ENCODE measurements around the gene PPFIA2. TPM values are rescaled to one million over a fixed set of nuclear protein-coding genes. Genes with fewer than 3 reads are reported as not detected.

The PPFIA2 gene
- polyA plus RNA-seq, 1 of the 3 experiments (the other 2 are of a cell fraction) = not detected

DNA sequence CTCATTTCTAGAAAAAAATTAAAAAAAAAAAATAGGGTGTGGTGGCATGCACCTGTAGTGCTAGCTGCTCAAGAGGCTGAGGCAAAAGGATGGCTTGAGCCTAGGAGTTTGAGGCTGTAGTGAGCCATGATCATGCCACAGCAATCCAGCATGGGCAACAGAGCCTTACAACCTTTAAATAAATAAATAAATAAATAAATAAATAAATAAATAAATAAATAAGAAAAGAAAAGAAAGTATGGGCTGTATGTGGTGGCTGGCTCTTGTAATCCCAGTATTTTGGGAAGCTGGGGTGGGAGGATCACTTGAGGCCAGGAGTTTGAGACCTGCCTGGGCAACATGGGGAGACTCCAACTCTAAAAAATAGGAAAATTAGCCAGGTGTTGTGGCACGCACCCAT is 373.0 kb downstream of the PPFIA2 start:
- POLR2A ChIA-PET = no interaction called here
- no peaks in the 10 kb centered on the region for H3F3A ChIP-seq (replicated peaks; ENCODE audit: insufficient read depth)
- CTCF ChIA-PET = interaction anchor here (1.2 kb wide), 1 partner anchor 9 kb away, joined by 4 read pairs; no protein-coding TSS in a partner anchor

DNA sequence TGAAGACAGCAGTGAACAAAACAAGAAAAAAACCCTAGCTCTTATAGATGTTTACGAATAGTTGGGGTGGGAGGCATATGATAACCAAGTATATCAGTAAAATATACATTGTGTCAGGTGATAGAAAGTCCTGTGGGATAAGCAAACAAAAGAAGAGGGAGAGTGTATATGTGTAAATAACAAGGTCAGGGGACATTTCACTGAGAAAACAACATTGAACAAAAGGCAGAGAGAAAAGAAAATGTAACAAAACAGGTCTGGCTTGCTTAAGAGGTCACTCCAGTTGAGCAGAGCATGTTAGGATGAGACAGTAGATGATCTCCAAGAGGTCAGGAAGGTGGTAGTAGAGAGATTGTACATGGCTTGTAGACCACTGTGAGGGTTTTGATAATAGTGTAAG is 377.2 kb downstream of the PPFIA2 start:
- H3K4me3 ChIP-seq (ENCODE audit: low read depth in 2 of 2, low read length in 1 of 2) = no peak overlapping the region
- TF ChIP-seq MEF2A (IDR thresholded peaks at IDR 0.05; ENCODE audit: borderline replicate concordance, low read depth) (no peak), CTCF (IDR thresholded peaks at IDR 0.05) (no peak), NRF1 (IDR thresholded peaks at IDR 0.05; ENCODE audit: low read depth, low read length) (no peak), FOXM1 (IDR thresholded peaks at IDR 0.05; ENCODE audit: low read depth) (no peak), SIN3A (IDR thresholded peaks at IDR 0.05; ENCODE audit: borderline replicate concordance, low read depth, low read length) (no peak), MAX (IDR thresholded peaks at IDR 0.05; ENCODE audit: low read depth) (no peak), RCOR1 (IDR thresholded peaks at IDR 0.05; ENCODE audit: low read length) (no peak), TEAD4 (IDR thresholded peaks at IDR 0.05; ENCODE audit: borderline replicate concordance, insufficient read depth) (no peak), TCF12 (IDR thresholded peaks at IDR 0.05) (no peak), RAD21 (IDR thresholded peaks at IDR 0.05; ENCODE audit: low read length) (no peak), FOXJ3 (CRISPR knock-in tag; IDR thresholded peaks at IDR 0.05) (no peak)
- TF ChIP-seq, protein P1, sequence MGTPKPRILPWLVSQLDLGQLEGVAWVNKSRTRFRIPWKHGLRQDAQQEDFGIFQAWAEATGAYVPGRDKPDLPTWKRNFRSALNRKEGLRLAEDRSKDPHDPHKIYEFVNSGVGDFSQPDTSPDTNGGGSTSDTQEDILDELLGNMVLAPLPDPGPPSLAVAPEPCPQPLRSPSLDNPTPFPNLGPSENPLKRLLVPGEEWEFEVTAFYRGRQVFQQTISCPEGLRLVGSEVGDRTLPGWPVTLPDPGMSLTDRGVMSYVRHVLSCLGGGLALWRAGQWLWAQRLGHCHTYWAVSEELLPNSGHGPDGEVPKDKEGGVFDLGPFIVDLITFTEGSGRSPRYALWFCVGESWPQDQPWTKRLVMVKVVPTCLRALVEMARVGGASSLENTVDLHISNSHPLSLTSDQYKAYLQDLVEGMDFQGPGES (IDR thresholded peaks at IDR 0.05; ENCODE audit: low read depth, low read length) = no peak
- no peaks in the 10 kb centered on the region for H4K20me1 ChIP-seq (ENCODE audit: insufficient read depth)
- H3K9me2 ChIP-seq = no peaks in the 10 kb centered on the region
- no peak for DNase-seq
- H3K36me3 ChIP-seq (replicated peaks in 1 of 2; ENCODE audit: control insufficient read depth in 1 of 2, insufficient read depth in 2 of 2, low read length in 1 of 2) = no peaks in the 10 kb centered on the region
- H3K4me2 ChIP-seq = no peak overlapping the region
- H3F3A ChIP-seq (replicated peaks; ENCODE audit: insufficient read depth) = peaks cover 4% of the 10 kb centered on the region
- no peaks in the 10 kb centered on the region for H3K4me1 ChIP-seq (ENCODE audit: control insufficient read depth in 1 of 2, insufficient read depth in 2 of 2, low read depth in 1 of 2, low read length in 1 of 2)
- H3K27me3 ChIP-seq (ENCODE audit: insufficient read depth) = no peaks in the 10 kb centered on the region
- ChIA-PET POLR2A (no interaction called here), CTCF (no interaction called here)
- 7% methylated on average over 1 of the region's 1 CpG for WGBS (ENCODE audit: low lambda C conversion rate)
- no peak overlapping the region for H3K9ac ChIP-seq
- no peak overlapping the region for H3K27ac ChIP-seq (ENCODE audit: low read depth in 2 of 2, low read length in 1 of 2)
- H2AFZ ChIP-seq (ENCODE audit: low read depth) = no peak overlapping the region
- no peaks in the 10 kb centered on the region for H3K9me3 ChIP-seq
- no peaks in the 10 kb centered on the region for H3K79me2 ChIP-seq (ENCODE audit: insufficient read depth)

More for the DNA sequence above, 373.0 kb downstream of the PPFIA2 start:
- Histone ChIP-seq H3K4me3 (ENCODE audit: low read depth in 2 of 2, low read length in 1 of 2) (no peak overlapping the region), H3K9ac (no peak overlapping the region), H3K9me3 (no peaks in the 10 kb centered on the region), H3K4me1 (ENCODE audit: control insufficient read depth in 1 of 2, insufficient read depth in 2 of 2, low read depth in 1 of 2, low read length in 1 of 2) (no peaks in the 10 kb centered on the region), H3K4me2 (no peak overlapping the region), H3K36me3 (replicated peaks in 1 of 2; ENCODE audit: control insufficient read depth in 1 of 2, insufficient read depth in 2 of 2, low read length in 1 of 2) (no peaks in the 10 kb centered on the region), H3K9me2 (no peaks in the 10 kb centered on the region), H3K79me2 (ENCODE audit: insufficient read depth) (no peaks in the 10 kb centered on the region), H4K20me1 (ENCODE audit: insufficient read depth) (no peaks in the 10 kb centered on the region), H2AFZ (ENCODE audit: low read depth) (no peak overlapping the region), H3K27me3 (ENCODE audit: insufficient read depth) (no peaks in the 10 kb centered on the region), H3K27ac (ENCODE audit: low read depth in 2 of 2, low read length in 1 of 2) (no peak overlapping the region)
- WGBS (ENCODE audit: low lambda C conversion rate) = 27% methylated on average over 1 of the region's 1 CpG
- DNase-seq = no peak
- no peak for TF ChIP-seq EP300 (IDR thresholded peaks at IDR 0.05; ENCODE audit: borderline replicate concordance in 1 of 2, low read depth in 1 of 2, low read length in 1 of 2)
- no peak for TF ChIP-seq EZH2phosphoT487 (IDR thresholded peaks at IDR 0.05; ENCODE audit: borderline replicate concordance, low read depth)
- TF ChIP-seq, protein P1 (IDR thresholded peaks at IDR 0.05; ENCODE audit: low read depth, low read length) = no peak
- TF ChIP-seq NFIC (IDR thresholded peaks at IDR 0.05; ENCODE audit: borderline replicate concordance) = no peak
